ENCODE measurements around the gene RBMS1.

GRCh38 chr2:160226367-160226766, 267.2 kb downstream of the RBMS1 start:
- no peak for TF ChIP-seq CTCF (IDR thresholded peaks at IDR 0.05; ENCODE audit: low read depth, low read length, poor library complexity, severe bottlenecking)
- no peak for TF ChIP-seq EZH2phosphoT487 (IDR thresholded peaks at IDR 0.05; ENCODE audit: borderline replicate concordance, low read length)

Data from DOHH2 (cell line).